Right atrium auricular region (tissue), 2 donors: ENCODE measurements around the gene NUP62. TPM values are rescaled to one million over a fixed set of nuclear protein-coding genes. Genes with fewer than 3 reads are reported as not detected.

Source experiments
- DNase-seq: peaks from one replicate; pipeline ENCODE4 v3.0.0-alpha.2; 2019; ENCODE audit warnings: low spot score
- H3K27ac ChIP-seq, 2 donors: fragments of 200-600 bp; sonication (generic); 1 replicate in 1 of 2; 2 replicates in 1 of 2; pipeline ENCODE4 v1.5.1; 2016 to 2019
- H3K27me3 ChIP-seq, 2 donors: fragments of 200-600 bp; sonication (generic); one replicate each; pipeline versions ENCODE4 v1.5.1 to v1.6.0; 2017 to 2019
- H3K36me3 ChIP-seq: fragments of 200-600 bp; sonication (generic); one replicate; pipeline ENCODE4 v1.5.1; 2016
- H3K4me1 ChIP-seq, 2 donors: fragments of 200-600 bp; sonication (generic); one replicate each; pipeline versions ENCODE4 v1.5.1 to v1.6.0; 2017 to 2019
- H3K4me3 ChIP-seq, 2 donors: fragments of 200-600 bp; sonication (generic); 1 replicate in 1 of 2; 2 replicates in 1 of 2; pipeline ENCODE4 v1.5.1; 2017 to 2019; ENCODE audit warnings: mild to moderate bottlenecking in 1 of 2, moderate library complexity in 1 of 2
- H3K9me3 ChIP-seq, 2 donors: fragments of 200-600 bp; sonication (generic); one replicate each; pipeline ENCODE4 v1.5.1; 2019
- CTCF ChIP-seq, 2 donors: fragments of 200-600 bp; sonication (generic); IDR thresholded peaks; one replicate each; pipeline ENCODE4 v1.5.1; 2019; ENCODE audit warnings: antibody characterized with exemption in 2 of 2
- total RNA-seq, 2 donors: library from RNA; depleted of rRNA; stranded (reverse); fragments of >200 nt; gene quantifications; one replicate each; pipeline ENCODE4 v1.1.0, GENCODE V29; 2016

The NUP62 gene
- total RNA-seq, 2 donors from 2014 or later = 23.5 to 32.6 TPM

GRCh38 chr19:49952906-49953305 lies 23.6 kb upstream of the NUP62 start:
- TF ChIP-seq CTCF (IDR thresholded peaks at IDR 0.05) = no peak
- no peaks in the 10 kb centered on the region for H3K9me3 ChIP-seq
- H3K27ac ChIP-seq = no peak overlapping the region
- peaks cover 0 to 27% of the 10 kb centered on the region in 2 donors for H3K4me1 ChIP-seq
- no peak for DNase-seq
- H3K36me3 ChIP-seq = no peaks in the 10 kb centered on the region
- H3K4me3 ChIP-seq = no peak overlapping the region
- H3K27me3 ChIP-seq = no peaks in the 10 kb centered on the region

- no peaks in the 10 kb centered on the region for H3K9me3 ChIP-seq
- no peaks in the 10 kb centered on the region for H3K36me3 ChIP-seq
- no peak for TF ChIP-seq CTCF (IDR thresholded peaks at IDR 0.05)
- H3K27me3 ChIP-seq = no peaks in the 10 kb centered on the region
- peaks cover 0 to 27% of the 10 kb centered on the region in 2 donors for H3K4me1 ChIP-seq
- no peak overlapping the region for H3K4me3 ChIP-seq
- no peak for DNase-seq
- no peak overlapping the region for H3K27ac ChIP-seq
Measured at GRCh38 chr19:49952479-49952836, 23.2 kb upstream of the NUP62 start.

- no peak for TF ChIP-seq CTCF (IDR thresholded peaks at IDR 0.05)
- Histone ChIP-seq H3K27me3 (no peaks in the 10 kb centered on the region), H3K4me1 (peaks cover 0 to 27% of the 10 kb centered on the region in 2 donors), H3K36me3 (no peaks in the 10 kb centered on the region), H3K4me3 (no peak overlapping the region), H3K9me3 (no peaks in the 10 kb centered on the region), H3K27ac (no peak overlapping the region)
- DNase-seq = no peak
Measured at GRCh38 chr19:49951806-49952478, 22.6 kb upstream of the NUP62 start.

GRCh38 chr19:49950956-49951526 lies 21.7 kb upstream of the NUP62 start:
- DNase-seq = no peak
- peaks cover 0 to 25% of the 10 kb centered on the region in 2 donors for H3K4me1 ChIP-seq
- no peaks in the 10 kb centered on the region for H3K9me3 ChIP-seq
- no peak for TF ChIP-seq CTCF (IDR thresholded peaks at IDR 0.05)
- no peak overlapping the region for H3K4me3 ChIP-seq
- no peaks in the 10 kb centered on the region for H3K27me3 ChIP-seq
- H3K27ac ChIP-seq = no peak overlapping the region
- H3K36me3 ChIP-seq = no peaks in the 10 kb centered on the region

- TF ChIP-seq CTCF (IDR thresholded peaks at IDR 0.05) = no peak
- H3K4me3 ChIP-seq = no peak overlapping the region
- no peaks in the 10 kb centered on the region for H3K9me3 ChIP-seq
- no peaks in the 10 kb centered on the region for H3K36me3 ChIP-seq
- peaks cover 0 to 21% of the 10 kb centered on the region in 2 donors for H3K4me1 ChIP-seq
- no peak overlapping the region for H3K27ac ChIP-seq
- DNase-seq = no peak
- no peaks in the 10 kb centered on the region for H3K27me3 ChIP-seq
Measured at GRCh38 chr19:49950590-49950948, 21.3 kb upstream of the NUP62 start.
